T-helper 2 cell treated with Interferon-gamma antibody and Interleukin-4, amounts not matched to agents 5 μg/mL and 100 μg/mL, for 36 hours (primary cell): ENCODE measurements around the gene BEX2.
"Not testable (repeated sequence)": the region's sequence is repeated elsewhere in the genome, so short reads cannot be mapped to it uniquely, and the experiment has no call there.

Experiments used
- DNase-seq: peaks from one replicate; pipeline ENCODE4 v3.0.0; 2021; ENCODE audit warnings: low spot score
- H3K27ac Mint-ChIP-seq: one replicate; pipeline ENCODE4 v1.8.0; 2021; ENCODE audit warnings: mild to moderate bottlenecking, mixed read lengths
- H3K27me3 Mint-ChIP-seq: one replicate; pipeline ENCODE4 v1.8.0; 2021; ENCODE audit warnings: low read depth, mixed read lengths
- H3K36me3 Mint-ChIP-seq: one replicate; pipeline ENCODE4 v1.8.0; 2021; ENCODE audit warnings: low read depth, mixed read lengths
- H3K4me1 Mint-ChIP-seq: one replicate; pipeline ENCODE4 v1.8.0; 2021; ENCODE audit warnings: low read depth, mixed read lengths
- H3K4me3 Mint-ChIP-seq: one replicate; pipeline ENCODE4 v1.8.0; 2022; ENCODE audit warnings: mild to moderate bottlenecking, moderate library complexity, mixed read lengths
- H3K9me3 Mint-ChIP-seq: one replicate; pipeline ENCODE4 v1.8.0; 2021; ENCODE audit warnings: mixed read lengths

Gene BEX2

DNA sequence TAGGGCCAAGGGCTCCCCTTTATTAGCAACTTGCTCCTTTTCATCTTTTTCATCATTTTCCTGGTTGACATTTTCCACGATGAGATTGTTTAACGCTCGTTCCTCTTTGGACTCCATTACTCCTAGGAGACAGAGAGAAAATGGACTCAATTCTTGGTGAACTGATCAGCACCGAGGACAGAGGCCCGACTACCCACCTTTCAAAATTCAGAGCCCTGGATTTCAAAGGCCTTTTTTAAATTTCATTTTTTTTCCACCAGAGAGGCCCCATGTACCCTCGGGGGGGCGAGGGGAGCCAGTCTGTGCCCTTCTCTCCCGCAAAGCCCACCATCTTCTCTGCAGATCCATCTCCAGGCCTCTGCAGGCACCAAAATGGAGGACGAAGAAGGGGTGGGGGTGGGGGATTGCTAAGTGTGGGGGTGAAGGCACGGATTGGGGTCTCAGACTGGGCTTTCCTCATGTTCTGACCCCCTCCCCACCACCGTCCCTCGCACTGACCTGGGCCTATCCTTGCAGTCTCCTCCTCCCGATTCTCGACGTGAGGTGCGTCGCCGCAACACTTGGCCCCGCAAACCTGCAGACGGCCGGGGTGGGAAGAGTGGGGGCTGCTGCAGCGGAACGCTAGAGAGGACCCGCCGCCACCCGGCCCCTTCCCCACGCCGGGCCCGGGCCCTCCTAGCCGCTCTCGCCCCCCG, 783 bp downstream of the BEX2 start:
- H3K27ac Mint-ChIP-seq = no peak overlapping the region
- no peak for DNase-seq
- no peak overlapping the region for H3K4me3 Mint-ChIP-seq

DNA sequence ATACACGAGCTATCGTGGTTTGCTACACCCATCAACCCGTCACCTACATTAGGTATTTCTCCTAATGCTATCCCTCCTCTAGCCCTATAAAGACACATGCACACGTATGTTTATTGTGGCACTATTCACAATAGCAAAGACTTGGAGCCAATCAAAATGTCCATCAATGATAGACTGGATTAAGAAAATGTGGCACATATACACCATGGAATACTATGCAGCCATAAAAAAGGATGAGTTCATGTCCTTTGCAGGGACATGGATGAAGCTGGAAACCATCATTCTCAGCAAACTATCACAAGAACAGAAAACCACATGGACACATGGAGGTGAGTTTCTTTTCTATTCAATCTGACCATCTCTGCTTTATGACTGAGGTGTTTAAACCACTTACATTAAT, 5.1 kb downstream of the BEX2 start:
- H3K9me3 Mint-ChIP-seq, H3K4me1 Mint-ChIP-seq, H3K27ac Mint-ChIP-seq, H3K27me3 Mint-ChIP-seq, H3K36me3 Mint-ChIP-seq, H3K4me3 Mint-ChIP-seq, DNase-seq: not testable (repeated sequence)

More for the DNA sequence above, 783 bp downstream of the BEX2 start:
- Mint-ChIP-seq H3K9me3 (no peaks in the 10 kb centered on the region), H3K27me3 (peaks cover 2% of the 10 kb centered on the region), H3K36me3 (no peaks in the 10 kb centered on the region), H3K4me1 (no peaks in the 10 kb centered on the region)

DNA sequence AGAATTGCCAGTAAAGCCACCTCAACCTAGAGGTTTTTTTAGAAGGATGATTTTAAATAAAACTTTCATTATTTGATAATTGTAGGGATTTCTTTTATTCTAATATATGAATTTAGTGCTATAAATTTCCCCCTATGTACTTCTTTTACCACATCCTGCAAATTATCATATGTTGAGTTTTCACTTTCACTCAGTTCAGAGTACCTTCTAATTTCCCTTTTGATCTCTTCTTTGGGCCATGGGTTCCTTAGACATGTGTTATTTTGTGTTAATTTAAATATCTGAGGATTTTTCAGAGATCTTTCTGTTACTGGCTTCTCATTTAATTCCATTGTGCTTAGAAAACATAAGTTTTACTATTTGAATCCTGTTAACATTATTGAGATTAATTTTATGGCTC, 6.1 kb downstream of the BEX2 start:
- H3K36me3 Mint-ChIP-seq = no peaks in the 10 kb centered on the region
- no peak overlapping the region for H3K4me3 Mint-ChIP-seq
- DNase-seq = no peak
- no peaks in the 10 kb centered on the region for H3K9me3 Mint-ChIP-seq
- H3K27ac Mint-ChIP-seq = no peak overlapping the region
- H3K4me1 Mint-ChIP-seq = no peaks in the 10 kb centered on the region
- H3K27me3 Mint-ChIP-seq = no peaks in the 10 kb centered on the region

DNA sequence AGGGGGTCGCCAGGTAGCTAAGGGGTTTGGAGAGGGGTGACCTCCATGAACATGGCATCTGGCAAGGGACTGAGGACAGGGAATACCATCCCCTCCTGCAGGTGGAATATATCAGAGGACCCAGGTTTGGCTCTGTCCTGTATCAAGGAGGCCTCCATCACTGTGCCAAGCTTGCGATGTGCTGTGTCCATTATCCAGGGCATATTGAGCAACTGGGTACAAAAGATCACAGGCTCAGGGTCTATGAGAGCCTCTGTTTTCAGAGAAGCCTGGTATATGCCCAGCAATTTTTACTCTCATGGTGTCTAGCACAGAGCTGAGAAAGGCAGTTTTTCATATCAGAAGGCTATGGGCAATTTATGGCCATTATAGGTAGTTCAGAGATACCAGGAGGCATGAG, 17.7 kb downstream of the BEX2 start:
- Mint-ChIP-seq H3K4me1 (no peaks in the 10 kb centered on the region), H3K27ac (no peak overlapping the region), H3K36me3 (no peaks in the 10 kb centered on the region), H3K9me3 (no peaks in the 10 kb centered on the region), H3K4me3 (no peak overlapping the region), H3K27me3 (peaks cover 14% of the 10 kb centered on the region)
- DNase-seq = no peak

DNA sequence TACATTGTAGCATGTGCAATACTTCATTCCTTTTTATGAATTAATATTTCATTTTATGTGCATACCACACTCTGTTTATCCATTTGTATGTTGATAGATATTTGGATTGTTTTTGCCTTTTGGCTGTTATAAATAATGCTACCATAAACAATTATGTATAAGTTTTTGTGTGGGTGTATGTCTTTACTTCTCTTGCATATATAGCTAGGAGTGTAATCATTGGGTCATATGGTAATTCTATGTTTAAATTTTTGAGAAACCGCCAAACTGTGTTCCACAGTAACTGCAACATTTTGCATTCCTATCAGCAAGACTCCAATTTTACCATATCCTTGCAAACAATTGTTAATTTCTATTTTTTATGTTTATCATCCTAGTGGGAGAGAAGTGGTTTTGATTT, 31.2 kb downstream of the BEX2 start:
- DNase-seq = no peak
- no peaks in the 10 kb centered on the region for H3K9me3 Mint-ChIP-seq
- H3K36me3 Mint-ChIP-seq = no peaks in the 10 kb centered on the region
- H3K27me3 Mint-ChIP-seq = peaks cover 41% of the 10 kb centered on the region
- peaks cover 2% of the 10 kb centered on the region for H3K4me1 Mint-ChIP-seq
- no peak overlapping the region for H3K4me3 Mint-ChIP-seq
- H3K27ac Mint-ChIP-seq = no peak overlapping the region

DNA sequence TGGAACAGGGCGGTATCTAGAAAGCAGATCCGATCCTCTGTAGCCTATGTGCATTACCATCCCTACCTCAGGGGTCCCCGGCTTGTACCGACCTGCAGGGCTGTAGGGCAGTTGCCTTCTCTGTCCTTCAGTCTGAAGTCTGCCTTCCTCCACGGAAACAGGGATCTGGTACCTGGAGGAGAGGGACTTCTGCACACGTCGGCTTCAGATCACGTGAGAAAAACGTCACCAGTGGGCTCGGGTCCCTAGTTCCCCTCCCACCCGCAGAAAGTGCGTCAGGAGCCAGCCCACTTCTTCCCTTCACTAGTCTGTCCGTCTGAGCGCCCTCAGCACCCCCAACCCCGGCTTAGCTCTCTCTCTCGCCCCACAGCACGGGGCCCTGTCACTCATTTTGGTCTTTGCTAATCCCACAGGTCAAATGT, 34.2 kb downstream of the BEX2 start, which contains the start of gene TCEAL5:
TCEAL5 (minus strand) TSS at position 170 of the 422 bp plus-strand sequence. CDS start 2,187 bp downstream, outside the sequence.
- Mint-ChIP-seq H3K4me1 (peaks cover 2% of the 10 kb centered on the region), H3K27ac (no peak within 1 kb of the TSS), H3K27me3 (peaks cover 45% of the 10 kb centered on the region), H3K9me3 (no peaks in the 10 kb centered on the region), H3K36me3 (no peaks in the 10 kb centered on the region), H3K4me3 (no peak within 1 kb of the TSS)
- no peak for DNase-seq

DNA sequence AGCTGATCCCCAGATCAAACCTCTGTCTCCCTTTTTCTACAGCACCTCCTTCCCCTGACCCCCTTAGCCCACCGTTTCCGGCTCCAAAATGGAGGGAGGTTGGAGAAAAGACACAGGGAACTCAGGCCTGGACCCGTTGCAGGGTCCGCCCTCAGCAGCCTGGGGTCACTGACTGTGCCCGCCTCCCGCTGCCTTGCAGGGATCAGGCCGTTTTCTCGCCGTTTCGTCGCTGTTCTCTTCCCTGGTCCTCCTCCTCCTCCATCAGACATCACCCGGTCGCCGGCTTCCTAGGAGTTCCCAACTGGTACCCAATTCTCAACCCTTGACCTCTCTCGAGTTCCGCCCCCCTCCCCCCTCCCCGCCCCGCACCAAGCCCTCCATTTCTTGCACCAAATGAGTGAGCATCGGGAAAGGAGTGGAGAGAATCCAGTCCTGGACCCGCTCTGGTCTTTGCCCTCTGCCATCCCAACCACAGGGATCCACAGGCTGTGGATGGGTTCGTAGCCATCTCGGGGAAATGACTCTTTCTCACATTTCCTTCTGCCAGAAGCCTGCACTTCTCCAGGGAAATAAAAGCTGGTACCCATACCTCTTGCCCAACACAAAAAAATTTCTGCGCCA, 34.7 kb downstream of the BEX2 start:
- DNase-seq = no peak
- Mint-ChIP-seq H3K4me1 (peaks cover 2% of the 10 kb centered on the region), H3K36me3 (no peaks in the 10 kb centered on the region), H3K27me3 (peaks cover 49% of the 10 kb centered on the region), H3K9me3 (no peaks in the 10 kb centered on the region), H3K27ac (no peak overlapping the region), H3K4me3 (no peak overlapping the region)

DNA sequence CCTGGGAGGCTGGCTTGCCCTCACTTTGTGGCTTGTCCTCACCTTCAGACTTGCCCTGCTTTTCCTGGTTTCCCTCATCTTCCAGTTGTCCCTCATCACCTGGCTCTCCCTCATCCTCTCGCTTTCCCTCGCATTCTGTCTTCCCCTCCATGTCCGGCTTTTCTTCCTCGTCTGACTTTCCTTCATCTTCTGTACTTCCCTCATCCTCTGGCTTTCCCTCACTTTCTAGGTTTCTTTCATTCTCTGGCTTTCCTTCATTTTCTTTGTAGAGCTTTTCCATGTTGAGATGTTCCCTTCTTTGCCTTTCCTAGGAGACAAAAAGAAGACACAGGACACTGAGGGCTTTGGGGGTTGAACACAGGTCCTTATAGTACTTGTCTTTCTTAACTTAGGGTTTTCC, 36.5 kb downstream of the BEX2 start:
- no peak for DNase-seq
- H3K36me3 Mint-ChIP-seq = no peaks in the 10 kb centered on the region
- peaks cover 42% of the 10 kb centered on the region for H3K27me3 Mint-ChIP-seq
- H3K27ac Mint-ChIP-seq = no peak overlapping the region
- peaks cover 2% of the 10 kb centered on the region for H3K4me1 Mint-ChIP-seq
- H3K4me3 Mint-ChIP-seq = no peak overlapping the region
- no peaks in the 10 kb centered on the region for H3K9me3 Mint-ChIP-seq
